Measurements from ENCODE around the gene PHACTR1.

DNA sequence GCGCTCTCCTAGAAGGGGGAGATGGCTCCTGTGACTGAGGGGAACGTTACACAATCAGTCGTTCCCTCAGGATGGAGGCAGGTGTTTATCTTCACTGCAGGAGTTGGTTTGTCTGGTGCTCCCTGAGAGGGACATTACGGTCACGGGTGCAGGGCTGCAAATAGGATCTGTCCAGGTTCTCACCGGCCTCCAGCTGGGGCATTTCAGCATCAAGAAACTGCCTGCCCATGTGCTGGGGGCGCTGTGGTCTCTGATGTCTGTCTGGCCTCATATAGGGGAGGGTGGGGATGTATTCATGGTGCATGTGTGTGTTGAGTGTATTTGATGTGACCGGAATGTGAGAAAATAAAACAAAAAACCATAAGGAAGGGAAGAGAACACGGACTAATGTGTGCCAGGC lies 534.7 kb downstream of the PHACTR1 start:
- TF ChIP-seq POLR2A (IDR thresholded peaks at IDR 0.05; ENCODE audit: low read depth, low read length) (no peak), POU2F2 (IDR thresholded peaks at IDR 0.05; ENCODE audit: low read depth, low read length) (no peak), POLR2AphosphoS5 (IDR thresholded peaks at IDR 0.05; ENCODE audit: low read depth, low read length) (no peak)

Data from GM12891 (cell line).